GM19395 (cell line): ENCODE measurements around the gene TASL.
A peak's percentile ranks its signal among the peaks of the same experiment; 100 is the strongest.
"Not testable (repeated sequence)": the region's sequence is repeated elsewhere in the genome, so short reads cannot be mapped to it uniquely, and the experiment has no call there.

Source experiments
- ATAC-seq: cut with Tn5 transposase; IDR thresholded peaks from one replicate; pipeline ENCODE4 v1.9.1; 2021; ENCODE audit warnings: mild to moderate bottlenecking, moderate library complexity; ENCODE audit not compliant: unreplicated experiment

The TASL gene

DNA sequence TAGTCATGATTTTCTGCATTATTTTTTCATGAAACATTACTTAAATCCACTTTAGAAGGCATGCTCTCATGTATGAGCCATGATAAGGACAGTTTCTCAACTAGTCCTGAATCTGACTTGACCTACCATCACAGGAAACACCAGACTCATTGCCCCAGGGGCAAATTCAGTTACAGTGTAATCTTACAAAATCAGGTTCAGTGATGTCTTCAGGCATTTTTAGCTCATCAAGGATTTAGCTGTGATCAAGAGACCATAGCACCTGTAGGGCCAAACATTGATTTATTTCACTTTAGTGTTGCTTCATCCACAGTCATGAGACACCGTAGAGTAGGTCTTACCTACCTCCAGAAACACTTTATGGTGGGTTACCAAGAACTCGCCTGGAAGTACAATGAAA is 3.1 kb upstream of the TASL start:
- no peak for ATAC-seq

DNA sequence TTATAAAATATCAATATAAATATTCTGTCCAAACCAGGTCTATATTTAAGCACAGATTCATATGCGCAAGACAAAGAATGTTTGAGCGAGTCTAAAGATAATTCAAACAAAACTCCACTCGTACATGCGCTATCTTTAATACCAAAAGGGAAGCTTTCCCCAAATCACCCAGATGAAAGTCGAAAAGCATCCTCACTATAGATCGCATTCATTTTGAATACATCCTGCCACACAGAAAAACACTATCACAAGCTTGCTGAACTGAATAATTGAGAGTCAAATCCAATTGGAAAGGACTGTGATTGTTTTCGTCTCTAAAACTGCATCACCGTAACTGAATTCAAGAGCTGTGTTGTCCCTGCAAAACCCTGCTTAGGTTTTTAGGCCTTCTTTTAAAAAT is 685 bp downstream of the TASL start:
- peak; percentile 0 for ATAC-seq

DNA sequence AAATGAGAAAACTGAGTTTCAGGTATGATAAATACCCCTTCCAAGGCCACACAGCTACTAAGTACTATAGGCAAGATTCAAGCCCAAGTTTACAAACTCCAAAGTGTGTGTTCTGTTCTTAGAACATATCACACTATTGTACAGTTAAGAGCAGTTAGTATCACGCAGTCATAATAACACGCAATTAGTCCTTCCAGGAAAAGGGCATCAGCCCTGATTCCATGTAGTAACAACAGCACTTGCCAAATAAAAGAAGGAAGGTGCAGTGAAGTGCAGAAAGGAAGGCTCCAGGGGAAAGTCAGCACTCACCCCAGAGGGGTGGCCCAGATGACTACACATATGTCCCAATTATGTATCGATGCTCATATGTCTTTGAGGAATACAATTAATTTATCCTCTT is 4.4 kb downstream of the TASL start:
- ATAC-seq = no peak

DNA sequence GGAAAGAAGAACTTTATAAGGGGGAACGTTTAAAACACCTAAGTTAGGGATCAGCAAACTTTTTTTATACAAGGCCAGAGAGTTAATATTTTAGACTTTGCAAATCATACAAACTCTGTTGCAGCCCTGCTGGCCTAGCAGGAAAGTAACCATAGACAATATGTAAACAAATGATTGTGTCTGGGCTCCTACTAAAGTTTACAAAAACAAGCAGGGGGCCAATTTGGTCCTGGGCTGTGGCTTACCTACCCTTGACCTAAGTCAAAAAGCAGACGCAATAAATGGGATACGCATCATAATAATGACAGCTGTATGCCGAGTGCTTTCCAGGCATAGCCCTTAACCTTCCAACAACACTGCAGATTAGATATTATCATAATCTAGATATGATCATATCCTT is 4.9 kb downstream of the TASL start:
- ATAC-seq = no peak

DNA sequence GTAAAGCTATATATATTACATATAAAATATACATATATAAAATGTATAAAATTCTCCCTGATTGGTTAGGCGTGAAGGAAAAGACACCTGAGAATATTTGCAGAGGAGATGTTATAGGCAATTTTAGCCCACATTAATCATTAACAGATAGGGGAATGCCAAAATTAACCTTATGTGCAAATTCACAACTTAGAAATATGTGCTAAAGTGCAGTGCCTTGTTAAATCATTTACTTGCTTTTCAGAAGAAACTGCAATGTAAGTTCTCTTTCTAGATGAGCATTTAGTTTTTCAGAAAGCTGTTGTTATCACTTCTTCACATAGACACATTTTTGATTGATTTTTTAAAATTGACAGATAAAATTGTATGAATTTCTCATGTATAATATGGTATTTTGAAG is 5.6 kb downstream of the TASL start:
- peak; percentile 55 for ATAC-seq

DNA sequence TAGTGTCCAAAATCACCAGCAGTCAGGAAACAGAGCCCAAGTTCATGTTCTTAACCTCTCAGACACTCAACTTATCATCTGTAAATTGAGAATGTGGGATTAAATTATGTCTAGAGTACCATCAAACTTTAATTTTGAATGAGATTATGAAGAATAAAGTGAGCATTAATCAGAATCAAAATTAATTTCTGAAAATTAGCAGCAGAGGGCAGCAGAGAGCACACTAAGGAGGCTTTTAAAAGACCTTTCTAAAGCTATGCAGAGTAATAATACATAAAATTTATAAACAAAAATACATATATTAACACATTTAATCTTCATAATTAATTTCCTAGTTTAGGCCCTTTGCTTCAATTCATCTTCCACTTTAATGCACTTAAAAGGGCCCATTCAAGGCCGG is 7.1 kb downstream of the TASL start:
- ATAC-seq = no peak

DNA sequence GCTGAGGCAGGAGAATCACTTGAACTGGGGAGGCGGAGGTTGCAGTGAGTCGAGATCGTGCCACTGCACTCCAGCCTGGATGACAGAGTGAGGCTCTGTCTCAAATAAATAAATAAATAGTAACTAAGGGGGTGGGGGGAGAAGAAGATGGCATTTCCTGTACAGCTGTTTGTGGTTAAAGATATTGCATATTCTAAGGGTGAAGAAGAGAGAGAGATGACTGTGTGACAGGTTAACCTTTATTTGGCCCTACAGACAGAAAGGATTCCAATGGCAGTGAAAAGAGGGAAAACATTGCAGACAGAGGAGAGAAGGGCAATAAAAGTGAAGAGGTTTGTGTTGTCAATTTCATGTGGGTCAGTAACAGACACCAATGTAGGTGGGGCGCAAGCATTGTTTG is 9.4 kb downstream of the TASL start:
- peak; percentile 73 for ATAC-seq

DNA sequence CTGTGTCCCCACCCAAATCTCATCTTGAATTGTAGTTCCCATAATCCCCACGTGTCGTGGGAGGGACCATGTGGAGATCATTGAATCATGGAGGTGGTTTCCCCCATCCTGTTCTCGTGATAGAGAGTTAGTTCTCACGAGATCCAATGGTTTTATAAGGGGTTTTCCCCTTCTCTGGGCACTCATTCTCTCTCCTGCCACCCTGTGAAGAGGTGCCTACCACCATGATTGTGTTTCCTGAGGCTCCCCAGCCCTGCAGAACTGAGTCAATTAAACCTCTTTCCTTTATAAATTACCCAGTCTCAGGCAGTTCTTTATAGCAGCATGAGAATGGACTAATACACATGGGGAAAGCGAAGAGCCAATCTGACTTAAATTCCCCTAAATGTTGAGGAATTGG is 14.5 kb downstream of the TASL start:
- not testable (repeated sequence) for ATAC-seq

DNA sequence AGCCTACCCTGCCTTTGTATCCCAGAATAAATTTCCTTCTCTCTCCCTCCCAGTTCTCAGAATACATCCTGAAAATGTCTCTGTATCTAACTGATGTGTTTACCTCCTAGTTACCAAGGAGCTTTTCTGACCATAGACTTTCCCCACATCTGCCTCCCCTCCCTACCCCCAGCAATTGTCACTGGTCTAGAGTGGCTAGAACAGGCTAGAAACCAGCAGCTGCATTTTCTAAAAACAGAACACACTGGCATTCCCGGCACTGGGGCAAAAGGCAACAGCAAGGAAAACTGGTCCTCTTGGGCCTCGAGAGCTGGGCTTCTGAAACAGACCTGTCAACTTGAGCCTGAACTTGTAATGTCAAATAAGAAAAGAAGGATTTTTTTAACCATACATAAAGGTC is 16.4 kb downstream of the TASL start:
- ATAC-seq = no peak

DNA sequence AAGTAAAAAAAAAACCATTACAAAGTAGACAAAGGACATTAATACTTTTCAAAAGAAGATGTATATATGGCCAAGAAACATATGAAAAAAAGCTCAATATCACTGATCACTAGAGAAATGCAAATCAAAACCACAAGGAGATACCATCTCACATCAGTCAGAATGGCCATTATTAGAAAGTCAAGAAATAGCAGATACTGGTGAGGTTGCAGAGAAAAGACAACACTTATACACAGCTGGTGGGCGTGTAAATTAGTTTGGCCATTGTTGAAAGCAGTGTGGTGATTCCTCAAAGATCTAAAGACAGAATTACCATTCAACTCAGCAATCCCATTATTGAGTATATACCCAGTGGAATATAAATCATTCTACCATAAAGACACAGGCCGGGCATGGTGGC is 39.3 kb downstream of the TASL start:
- ATAC-seq = peak; percentile 81

DNA sequence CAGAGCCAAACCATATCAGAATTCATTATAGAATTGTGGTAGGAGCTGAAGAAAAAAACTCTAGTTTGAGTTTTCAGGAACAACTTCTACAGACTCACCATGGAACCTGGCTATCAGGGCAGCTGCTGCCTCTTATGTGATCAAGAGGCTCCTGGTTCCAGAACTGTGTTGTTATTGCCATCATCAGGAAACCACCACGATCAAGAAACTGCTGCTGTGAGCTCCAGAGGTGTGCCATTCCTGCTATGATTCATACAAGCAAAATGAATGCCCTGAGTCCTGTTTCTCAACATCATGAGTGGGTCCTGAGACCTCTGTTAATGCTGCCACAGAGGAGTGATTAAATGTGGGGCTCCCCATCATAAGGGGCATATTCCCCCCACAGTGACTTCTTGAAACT is 43.7 kb downstream of the TASL start:
- ATAC-seq = no peak

DNA sequence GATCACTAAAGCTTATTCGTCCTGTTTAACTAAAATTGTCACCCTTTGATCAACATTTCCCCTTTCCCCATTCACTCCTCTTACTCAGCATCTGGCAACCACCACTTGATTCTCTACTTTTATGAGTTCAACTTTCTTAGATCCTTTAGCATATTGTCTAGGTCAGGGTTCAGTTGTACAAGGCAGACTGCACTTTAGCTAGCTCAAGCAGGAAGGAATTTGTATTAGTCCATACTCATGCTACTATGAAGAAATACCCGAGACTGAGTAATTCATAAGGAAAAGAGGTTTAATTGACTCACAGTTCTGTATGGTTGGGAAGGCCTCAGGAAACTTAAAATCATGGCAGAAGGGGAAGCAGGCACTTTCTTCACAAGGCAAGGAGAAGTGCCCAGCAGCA is 44.3 kb downstream of the TASL start:
- no peak for ATAC-seq

DNA sequence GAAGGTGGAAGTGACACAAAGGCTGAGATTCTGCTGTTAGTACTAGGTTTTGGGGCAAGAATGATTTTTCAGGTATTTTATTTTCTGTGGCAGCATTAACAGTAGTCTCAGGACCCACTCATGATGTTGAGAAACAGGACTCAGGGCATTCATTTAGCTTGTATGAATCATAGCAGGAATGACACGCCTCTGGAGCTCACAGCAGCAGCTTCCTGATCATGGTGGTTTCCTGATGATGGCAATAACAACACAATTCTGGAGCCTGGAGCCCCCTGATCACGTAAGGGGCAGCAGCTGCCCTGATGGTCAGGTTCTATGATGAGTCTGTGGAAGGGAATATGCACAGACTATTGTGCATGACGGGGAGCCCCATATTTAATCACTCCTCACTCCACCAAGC is 47.0 kb downstream of the TASL start:
- ATAC-seq = no peak

DNA sequence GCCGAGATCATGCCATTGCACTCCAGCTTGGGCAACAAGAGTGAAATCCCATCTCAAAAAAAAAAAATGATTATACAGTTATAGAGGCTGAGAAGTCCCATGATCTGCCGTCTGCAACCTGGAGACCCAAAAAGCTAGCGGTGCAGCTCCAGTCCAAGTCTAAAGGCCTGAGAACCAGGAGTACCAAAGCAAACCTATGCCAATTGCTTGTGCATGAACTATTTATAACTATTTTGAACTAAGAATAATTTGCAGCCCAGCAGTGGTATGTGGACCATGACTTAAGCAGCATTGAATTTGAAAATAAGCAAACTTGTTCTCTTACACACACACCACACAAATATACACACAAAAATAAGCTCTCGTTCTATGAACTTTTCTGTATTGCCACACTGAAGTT is 51.8 kb downstream of the TASL start:
- ATAC-seq = no peak

DNA sequence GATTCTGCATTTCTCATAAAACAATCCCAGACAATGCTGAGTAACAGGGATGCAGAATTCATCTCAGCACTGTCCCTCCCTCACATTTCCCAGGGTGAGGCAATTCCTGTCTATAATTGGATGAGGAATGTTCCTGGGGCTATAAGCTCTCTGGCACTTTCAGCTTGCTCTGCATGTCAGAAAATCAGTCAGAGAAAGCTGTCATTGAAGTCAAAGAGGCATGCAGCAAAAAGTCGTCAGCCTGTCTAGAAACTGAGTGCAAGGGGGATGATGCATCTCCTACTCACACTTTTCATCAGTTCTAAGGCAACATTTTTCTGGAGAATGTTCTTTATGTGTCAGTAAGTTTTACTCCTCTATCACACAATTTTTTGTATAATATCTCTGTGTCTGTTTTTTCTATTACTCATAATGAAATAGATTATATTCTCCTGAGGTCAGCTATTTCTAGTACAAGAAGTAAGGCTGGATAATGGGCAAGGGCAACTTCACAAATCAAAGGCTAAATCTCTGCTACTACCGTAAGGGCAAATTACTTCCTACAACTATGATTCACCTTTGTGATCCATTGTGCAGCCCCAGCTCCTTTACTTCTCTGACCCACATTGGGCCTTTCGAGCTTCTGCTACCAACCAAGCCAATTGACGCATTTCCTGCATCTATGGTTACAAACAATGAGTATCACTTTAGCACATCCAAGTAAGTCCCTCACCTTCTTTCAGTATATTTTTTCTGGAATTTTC is 56.0 kb downstream of the TASL start:
- ATAC-seq = no peak

DNA sequence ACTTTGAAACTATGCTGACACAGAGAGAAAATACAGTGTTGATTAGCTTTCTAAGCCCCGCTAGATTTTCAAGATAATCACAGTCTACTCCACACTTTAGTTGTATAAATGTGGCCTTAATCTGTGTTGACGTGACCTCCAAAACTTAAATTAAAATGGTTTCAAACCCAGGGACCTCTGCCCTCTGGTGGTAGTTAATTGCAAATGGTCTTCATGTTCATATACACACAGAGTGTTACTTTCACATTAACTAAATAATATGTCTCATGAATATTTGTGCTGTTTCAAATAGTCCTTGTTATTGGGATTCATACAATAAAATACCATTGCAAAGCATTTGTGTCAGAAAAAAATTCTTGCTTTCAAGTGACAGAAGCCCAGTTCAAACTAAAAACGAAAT is 64.3 kb downstream of the TASL start:
- ATAC-seq = peak; percentile 69
